Prostate gland (tissue), 2 donors: ENCODE results near the gene WBP1.

Experiments
- POLR2AphosphoS5 ChIP-seq: sonication (generic); formaldehyde crosslinking; IDR thresholded peaks from one replicate; pipeline ENCODE4 v1.6.1; 2017; ENCODE audit warnings: antibody characterized with exemption
- TF ChIP-seq, protein P1 (sequence below), 4 experiments: fragments of 200-600 bp in 2 of 4; fragments of 450-650 bp in 2 of 4; sonication (generic) in 2 of 4; IDR thresholded peaks; 1 replicate in 3 of 4; 2 replicates in 1 of 4; pipeline ENCODE4 v1.5.1; 2016 to 2019; ENCODE audit warnings: antibody characterized with exemption in 4 of 4, mild to moderate bottlenecking in 2 of 4, moderate library complexity in 2 of 4

DNA sequence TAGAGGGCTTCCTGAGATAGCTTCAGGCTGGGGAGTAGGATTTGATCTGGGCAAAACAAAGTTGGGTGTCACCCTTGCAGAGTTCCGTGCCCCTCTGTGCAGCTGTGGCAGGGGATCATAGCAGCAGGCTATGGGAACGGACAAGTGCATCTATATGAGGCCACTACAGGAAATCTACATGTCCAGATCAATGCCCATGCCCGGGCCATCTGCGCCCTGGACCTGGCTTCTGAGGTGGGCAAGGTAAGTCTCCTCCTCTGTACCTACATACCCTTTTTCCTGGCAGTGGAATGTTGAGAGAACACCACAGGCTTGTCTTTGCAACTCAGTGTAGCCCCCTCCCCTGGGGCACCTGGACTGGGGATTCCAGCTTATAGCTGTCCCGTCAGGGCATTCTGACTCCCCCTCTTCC lies 33.2 kb upstream of the WBP1 start:
- TF ChIP-seq, protein P1, sequence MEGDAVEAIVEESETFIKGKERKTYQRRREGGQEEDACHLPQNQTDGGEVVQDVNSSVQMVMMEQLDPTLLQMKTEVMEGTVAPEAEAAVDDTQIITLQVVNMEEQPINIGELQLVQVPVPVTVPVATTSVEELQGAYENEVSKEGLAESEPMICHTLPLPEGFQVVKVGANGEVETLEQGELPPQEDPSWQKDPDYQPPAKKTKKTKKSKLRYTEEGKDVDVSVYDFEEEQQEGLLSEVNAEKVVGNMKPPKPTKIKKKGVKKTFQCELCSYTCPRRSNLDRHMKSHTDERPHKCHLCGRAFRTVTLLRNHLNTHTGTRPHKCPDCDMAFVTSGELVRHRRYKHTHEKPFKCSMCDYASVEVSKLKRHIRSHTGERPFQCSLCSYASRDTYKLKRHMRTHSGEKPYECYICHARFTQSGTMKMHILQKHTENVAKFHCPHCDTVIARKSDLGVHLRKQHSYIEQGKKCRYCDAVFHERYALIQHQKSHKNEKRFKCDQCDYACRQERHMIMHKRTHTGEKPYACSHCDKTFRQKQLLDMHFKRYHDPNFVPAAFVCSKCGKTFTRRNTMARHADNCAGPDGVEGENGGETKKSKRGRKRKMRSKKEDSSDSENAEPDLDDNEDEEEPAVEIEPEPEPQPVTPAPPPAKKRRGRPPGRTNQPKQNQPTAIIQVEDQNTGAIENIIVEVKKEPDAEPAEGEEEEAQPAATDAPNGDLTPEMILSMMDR (IDR thresholded peaks at IDR 0.05), result no peak
- TF ChIP-seq POLR2AphosphoS5, result no peak
